NCI-H1417 treated with DMSO at 0.1 percent for 48 hours (cell line): ENCODE results near the gene HNRNPA2B1.

Experiments used
- DNase-seq: peaks from one replicate; lab custom pipeline; 2025; lab: John Stamatoyannopoulos, UW

The HNRNPA2B1 gene

DNA sequence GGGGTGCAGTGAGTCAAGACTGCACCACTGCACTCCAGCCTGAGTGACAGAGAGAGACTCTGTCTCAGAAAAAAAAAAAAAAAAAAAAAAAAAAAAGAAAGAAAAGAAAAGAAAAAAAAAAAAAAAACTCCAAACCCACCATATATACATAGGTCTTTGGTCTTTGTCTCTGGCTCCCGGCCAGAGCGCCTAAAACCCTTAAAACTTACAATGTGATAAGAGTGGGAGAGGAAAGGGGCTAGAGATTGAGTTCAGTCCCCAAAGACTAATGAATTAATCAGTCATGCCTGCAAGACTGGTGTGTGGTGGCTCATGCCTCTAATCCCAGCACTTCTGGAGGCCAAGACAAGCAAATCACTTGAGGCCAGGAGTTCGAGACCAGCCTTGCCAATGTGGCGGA lies 55.3 kb downstream of the HNRNPA2B1 start:
- no peak for DNase-seq

DNA sequence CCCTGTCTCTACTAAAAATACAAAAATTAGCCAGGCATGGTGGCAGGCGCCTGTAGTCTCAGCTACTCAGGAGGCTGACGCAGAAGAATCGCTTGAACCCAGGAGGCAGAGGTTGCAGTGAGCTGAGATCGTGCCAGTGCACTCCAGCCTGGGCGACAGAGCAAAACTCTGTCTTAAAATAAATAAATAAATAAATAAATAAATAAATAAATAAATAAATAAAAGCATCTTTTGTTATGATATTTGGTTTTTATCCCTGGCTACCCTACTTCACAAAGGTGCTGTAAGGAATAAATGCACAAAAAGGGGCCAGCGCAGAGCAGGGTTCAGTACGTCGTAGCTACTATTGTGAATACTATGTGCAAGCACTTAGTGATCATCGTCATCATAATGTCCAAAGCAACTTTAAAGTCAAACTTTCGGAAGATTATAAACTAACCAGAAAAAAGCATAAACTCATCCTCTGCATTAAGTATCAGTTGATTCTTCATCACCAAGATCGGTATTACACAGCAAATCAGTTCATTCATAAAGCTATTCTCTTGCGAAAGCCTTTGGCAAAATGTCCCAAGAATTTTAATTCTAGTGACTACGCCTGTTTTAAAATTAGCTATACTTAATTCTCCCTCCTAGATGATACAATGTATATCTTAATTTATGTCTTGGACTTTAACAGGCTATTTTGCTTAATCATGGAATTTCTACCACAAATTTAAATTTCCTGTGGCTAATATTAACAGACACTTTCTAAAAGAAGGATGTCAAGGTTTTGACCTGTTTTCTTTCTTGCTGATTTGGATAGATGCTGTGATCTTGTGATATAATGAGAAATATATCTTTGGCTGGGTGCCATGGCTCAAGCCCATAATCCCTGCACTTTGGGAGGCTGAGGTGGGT lies 56.1 kb downstream of the HNRNPA2B1 start:
- DNase-seq = no peak

DNA sequence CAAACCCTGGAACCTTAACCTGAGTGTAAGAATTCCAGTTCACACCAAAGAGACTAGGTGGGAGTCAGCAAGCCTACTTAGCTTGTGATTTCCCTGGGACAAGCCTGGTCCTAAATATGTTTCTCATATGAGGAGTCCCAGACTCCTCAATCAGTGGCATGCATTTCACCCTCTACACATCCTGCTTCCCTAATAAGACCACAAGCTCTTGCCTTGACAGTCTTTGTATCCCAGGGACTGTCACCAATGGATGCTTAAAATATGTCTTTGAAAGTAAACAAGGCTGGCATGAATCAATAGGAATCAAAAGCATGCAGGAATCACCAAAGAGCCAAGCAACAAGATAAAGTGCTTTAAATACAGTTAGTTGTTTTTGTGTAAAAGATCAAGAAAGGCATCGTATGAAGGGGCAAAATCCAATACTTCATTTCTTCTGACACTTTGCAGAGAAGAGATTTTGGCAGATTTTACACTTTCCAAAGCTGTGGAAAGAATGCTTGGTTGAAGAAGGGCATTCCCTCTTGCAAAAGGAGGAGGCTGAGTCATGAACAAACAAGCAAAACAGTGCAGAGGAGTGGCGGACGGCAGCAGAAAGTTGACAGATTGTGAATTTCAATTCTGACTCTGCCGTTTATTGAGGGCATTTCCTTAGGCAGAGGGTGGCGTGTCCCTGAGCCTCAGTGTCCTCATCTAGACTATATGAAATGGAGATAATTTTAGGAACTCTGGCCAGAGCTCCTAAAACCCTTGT lies 57.1 kb downstream of the HNRNPA2B1 start:
- no peak for DNase-seq

DNA sequence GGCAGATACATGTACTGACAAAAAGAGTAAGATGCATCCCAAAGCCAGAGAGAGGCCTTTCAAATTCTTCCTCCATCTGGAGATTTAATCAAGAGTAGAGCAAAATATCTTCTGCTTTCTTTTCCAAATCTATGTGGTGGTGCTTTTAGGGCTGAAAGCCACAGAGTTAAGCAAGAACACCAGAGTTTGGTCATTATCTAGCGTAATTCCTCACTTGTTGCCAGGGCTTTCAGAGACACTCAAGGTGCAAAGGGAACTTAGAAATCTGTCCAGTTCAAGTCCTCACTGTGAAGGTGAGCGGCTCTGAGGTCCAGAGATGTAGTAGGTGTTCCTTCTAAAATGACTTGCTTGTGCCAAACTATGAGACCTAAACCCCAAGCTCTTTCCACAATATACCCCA lies 59.5 kb downstream of the HNRNPA2B1 start:
- no peak for DNase-seq

DNA sequence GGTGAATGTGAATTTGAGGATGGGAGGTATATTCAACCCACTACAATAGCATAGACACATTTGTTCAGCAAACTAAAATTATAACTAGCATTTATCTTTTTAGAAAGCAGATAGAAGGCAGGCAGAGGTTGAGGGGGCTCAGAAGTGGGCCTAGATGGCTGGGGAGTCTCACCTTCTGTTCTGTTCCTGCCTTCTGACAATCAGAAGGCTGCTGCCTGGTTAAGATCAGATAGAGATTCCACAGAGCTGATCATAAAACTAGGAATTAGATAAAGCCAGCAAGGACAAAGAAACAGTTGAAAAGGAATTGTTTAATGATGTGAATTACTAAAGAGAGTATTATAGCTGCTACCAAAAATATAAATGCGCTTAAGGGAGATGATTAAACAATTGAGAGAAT lies 60.2 kb downstream of the HNRNPA2B1 start:
- DNase-seq = no peak
